Measurements from ENCODE around the gene GP1BA. TPM values are rescaled to one million over a fixed set of nuclear protein-coding genes. Genes with fewer than 3 reads are reported as not detected.
"Not testable (repeated sequence)": the region's sequence is repeated elsewhere in the genome, so short reads cannot be mapped to it uniquely, and the experiment has no call there.

GP1BA gene
- total and polyA plus RNA-seq, 2 experiments from 2014 or later = 0.24 TPM; not detected in 1

DNA sequence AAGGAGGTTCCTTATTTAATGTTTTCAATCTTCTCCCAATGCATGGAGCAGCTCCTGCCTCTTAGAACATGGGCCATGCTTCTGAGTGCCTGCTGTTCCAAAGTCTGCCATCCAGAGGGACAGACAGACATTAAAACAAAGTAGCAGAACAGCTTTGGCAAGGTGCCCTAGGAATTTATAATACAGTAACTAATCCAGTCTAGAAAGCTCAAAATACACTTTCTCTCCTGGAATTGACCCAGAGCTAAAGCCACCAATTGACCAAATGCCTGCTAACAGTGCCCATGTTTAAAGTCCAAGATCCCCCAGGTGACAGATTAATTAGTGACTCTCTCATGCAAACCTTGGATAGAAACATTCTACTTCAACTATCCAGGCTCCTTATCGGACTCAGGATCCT, 18.1 kb upstream of the GP1BA start (continued):
- TF ChIP-seq, protein P1, sequence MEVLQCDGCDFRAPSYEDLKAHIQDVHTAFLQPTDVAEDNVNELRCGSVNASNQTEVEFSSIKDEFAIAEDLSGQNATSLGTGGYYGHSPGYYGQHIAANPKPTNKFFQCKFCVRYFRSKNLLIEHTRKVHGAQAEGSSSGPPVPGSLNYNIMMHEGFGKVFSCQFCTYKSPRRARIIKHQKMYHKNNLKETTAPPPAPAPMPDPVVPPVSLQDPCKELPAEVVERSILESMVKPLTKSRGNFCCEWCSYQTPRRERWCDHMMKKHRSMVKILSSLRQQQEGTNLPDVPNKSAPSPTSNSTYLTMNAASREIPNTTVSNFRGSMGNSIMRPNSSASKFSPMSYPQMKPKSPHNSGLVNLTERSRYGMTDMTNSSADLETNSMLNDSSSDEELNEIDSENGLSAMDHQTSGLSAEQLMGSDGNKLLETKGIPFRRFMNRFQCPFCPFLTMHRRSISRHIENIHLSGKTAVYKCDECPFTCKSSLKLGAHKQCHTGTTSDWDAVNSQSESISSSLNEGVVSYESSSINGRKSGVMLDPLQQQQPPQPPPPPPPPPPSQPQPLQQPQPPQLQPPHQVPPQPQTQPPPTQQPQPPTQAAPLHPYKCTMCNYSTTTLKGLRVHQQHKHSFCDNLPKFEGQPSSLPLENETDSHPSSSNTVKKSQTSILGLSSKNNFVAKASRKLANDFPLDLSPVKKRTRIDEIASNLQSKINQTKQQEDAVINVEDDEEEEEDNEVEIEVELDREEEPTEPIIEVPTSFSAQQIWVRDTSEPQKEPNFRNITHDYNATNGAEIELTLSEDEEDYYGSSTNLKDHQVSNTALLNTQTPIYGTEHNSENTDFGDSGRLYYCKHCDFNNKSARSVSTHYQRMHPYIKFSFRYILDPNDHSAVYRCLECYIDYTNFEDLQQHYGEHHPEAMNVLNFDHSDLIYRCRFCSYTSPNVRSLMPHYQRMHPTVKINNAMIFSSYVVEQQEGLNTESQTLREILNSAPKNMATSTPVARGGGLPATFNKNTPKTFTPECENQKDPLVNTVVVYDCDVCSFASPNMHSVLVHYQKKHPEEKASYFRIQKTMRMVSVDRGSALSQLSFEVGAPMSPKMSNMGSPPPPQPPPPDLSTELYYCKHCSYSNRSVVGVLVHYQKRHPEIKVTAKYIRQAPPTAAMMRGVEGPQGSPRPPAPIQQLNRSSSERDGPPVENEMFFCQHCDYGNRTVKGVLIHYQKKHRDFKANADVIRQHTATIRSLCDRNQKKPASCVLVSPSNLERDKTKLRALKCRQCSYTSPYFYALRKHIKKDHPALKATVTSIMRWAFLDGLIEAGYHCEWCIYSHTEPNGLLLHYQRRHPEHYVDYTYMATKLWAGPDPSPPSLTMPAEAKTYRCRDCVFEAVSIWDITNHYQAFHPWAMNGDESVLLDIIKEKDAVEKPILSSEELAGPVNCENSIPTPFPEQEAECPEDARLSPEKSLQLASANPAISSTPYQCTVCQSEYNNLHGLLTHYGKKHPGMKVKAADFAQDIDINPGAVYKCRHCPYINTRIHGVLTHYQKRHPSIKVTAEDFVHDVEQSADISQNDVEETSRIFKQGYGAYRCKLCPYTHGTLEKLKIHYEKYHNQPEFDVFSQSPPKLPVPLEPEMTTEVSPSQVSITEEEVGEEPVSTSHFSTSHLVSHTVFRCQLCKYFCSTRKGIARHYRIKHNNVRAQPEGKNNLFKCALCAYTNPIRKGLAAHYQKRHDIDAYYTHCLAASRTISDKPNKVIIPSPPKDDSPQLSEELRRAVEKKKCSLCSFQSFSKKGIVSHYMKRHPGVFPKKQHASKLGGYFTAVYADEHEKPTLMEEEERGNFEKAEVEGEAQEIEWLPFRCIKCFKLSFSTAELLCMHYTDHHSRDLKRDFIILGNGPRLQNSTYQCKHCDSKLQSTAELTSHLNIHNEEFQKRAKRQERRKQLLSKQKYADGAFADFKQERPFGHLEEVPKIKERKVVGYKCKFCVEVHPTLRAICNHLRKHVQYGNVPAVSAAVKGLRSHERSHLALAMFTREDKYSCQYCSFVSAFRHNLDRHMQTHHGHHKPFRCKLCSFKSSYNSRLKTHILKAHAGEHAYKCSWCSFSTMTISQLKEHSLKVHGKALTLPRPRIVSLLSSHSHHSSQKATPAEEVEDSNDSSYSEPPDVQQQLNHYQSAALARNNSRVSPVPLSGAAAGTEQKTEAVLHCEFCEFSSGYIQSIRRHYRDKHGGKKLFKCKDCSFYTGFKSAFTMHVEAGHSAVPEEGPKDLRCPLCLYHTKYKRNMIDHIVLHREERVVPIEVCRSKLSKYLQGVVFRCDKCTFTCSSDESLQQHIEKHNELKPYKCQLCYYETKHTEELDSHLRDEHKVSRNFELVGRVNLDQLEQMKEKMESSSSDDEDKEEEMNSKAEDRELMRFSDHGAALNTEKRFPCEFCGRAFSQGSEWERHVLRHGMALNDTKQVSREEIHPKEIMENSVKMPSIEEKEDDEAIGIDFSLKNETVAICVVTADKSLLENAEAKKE (CRISPR knock-in tag; IDR thresholded peaks at IDR 0.05) = no peak
- TF ChIP-seq ZNF114 (CRISPR knock-in tag; IDR thresholded peaks at IDR 0.05) (no peak), EZH2 (IDR thresholded peaks at IDR 0.05; ENCODE audit: low read depth, unreplicated experiment) (no peak), STAT1 (IDR thresholded peaks at IDR 0.05; ENCODE audit: unreplicated experiment) (no peak), JUNB (IDR thresholded peaks at IDR 0.05; ENCODE audit: unreplicated experiment) (no peak), CTCF (conservative IDR thresholded peaks at IDR 0.05; ENCODE audit: low read depth in 2 of 2) (no peak), CREB1 (CRISPR knock-in tag; IDR thresholded peaks at IDR 0.05; ENCODE audit: low read depth) (no peak), POLR2AphosphoS5 (IDR thresholded peaks at IDR 0.05; ENCODE audit: low read depth) (no peak)

DNA sequence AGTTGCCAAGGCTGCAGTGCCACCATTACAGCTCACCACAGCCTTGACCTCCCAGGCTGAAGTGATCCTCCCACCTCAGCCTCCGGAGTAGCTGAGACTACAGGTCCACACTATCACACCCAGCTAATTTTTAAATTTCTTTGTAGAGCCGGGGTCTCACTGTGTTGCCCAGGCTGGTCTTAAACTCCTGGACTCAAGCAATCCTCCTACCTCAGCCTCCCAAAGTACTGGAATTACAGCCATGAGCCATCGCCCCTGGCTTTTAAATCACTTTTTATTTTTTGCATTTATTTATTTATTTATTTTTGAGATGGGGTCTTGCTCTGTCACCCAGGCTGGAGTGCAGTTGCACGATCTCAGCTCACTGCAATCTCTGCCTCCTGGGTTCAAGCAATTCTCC, 17.5 kb upstream of the GP1BA start:
- not testable (repeated sequence) for H3K36me3 ChIP-seq (ENCODE audit: insufficient read depth); H3F3A ChIP-seq (replicated peaks; ENCODE audit: low read depth); H3K9me3 Mint-ChIP-seq; H3K79me2 ChIP-seq (replicated peaks; ENCODE audit: insufficient read depth); H4K20me1 ChIP-seq (replicated peaks; ENCODE audit: insufficient read depth); H3K4me1 Mint-ChIP-seq; H3K4me3 Mint-ChIP-seq; DNase-seq (ENCODE audit: low spot score); ATAC-seq; H2AFZ ChIP-seq; H3K27me3 Mint-ChIP-seq (ENCODE audit: insufficient read depth, low read depth, poor library complexity); H3K27me3 ChIP-seq (ENCODE audit: insufficient read depth); H3K27ac Mint-ChIP-seq; H3K36me3 Mint-ChIP-seq (ENCODE audit: low read depth); H3K4me2 ChIP-seq; H3K4me3 ChIP-seq; H3K9me2 ChIP-seq (ENCODE audit: insufficient read depth); H3K27ac ChIP-seq (ENCODE audit: low read depth)
- H3K4me1 ChIP-seq (ENCODE audit: insufficient read depth) = peaks cover 12% of the 10 kb centered on the region
